HG03439 (cell line): ENCODE results near the gene MIPEP.

Source experiments
- ATAC-seq: cut with Tn5 transposase; IDR thresholded peaks from one replicate; pipeline ENCODE4 v1.9.1; 2021; ENCODE audit warnings: mild to moderate bottlenecking, moderate library complexity; ENCODE audit not compliant: unreplicated experiment

The MIPEP gene

GRCh38 chr13:23855360-23855759, 33.8 kb downstream of the MIPEP start:
- ATAC-seq: no peak

- no peak for ATAC-seq
Observed at GRCh38 chr13:23852351-23852750, 36.8 kb downstream of the MIPEP start.

- ATAC-seq: no peak
Observed at GRCh38 chr13:23851106-23851505, 38.1 kb downstream of the MIPEP start.

- ATAC-seq: no peak
Observed at GRCh38 chr13:23850134-23850533, 39.1 kb downstream of the MIPEP start.

- ATAC-seq: no peak
Observed at GRCh38 chr13:23849670-23850069, 39.5 kb downstream of the MIPEP start.

GRCh38 chr13:23848646-23849141, 40.5 kb downstream of the MIPEP start:
- no peak for ATAC-seq

GRCh38 chr13:23848019-23848418, 41.2 kb downstream of the MIPEP start:
- ATAC-seq: no peak

- ATAC-seq: no peak
Observed at GRCh38 chr13:23847497-23847896, 41.7 kb downstream of the MIPEP start.

- peak; percentile 25 for ATAC-seq
Observed at GRCh38 chr13:23845105-23845725, 44.0 kb downstream of the MIPEP start.

GRCh38 chr13:23844132-23844531, 45.1 kb downstream of the MIPEP start:
- ATAC-seq: no peak

GRCh38 chr13:23843436-23843835, 45.8 kb downstream of the MIPEP start:
- no peak for ATAC-seq

- ATAC-seq: no peak
Observed at GRCh38 chr13:23842406-23842805, 46.8 kb downstream of the MIPEP start.

GRCh38 chr13:23833733-23834611, 55.2 kb downstream of the MIPEP start:
- ATAC-seq: no peak

GRCh38 chr13:23828866-23829265, 60.3 kb downstream of the MIPEP start:
- no peak for ATAC-seq

GRCh38 chr13:23828086-23828485, 61.1 kb downstream of the MIPEP start:
- no peak for ATAC-seq

GRCh38 chr13:23825179-23825578, 64.0 kb downstream of the MIPEP start:
- no peak for ATAC-seq

GRCh38 chr13:23824371-23824770, 64.8 kb downstream of the MIPEP start:
- ATAC-seq: no peak

- no peak for ATAC-seq
Observed at GRCh38 chr13:23822252-23822824, 66.9 kb downstream of the MIPEP start.

- no peak for ATAC-seq
Observed at GRCh38 chr13:23820530-23820929, 68.7 kb downstream of the MIPEP start.

- ATAC-seq: no peak
Observed at GRCh38 chr13:23817830-23818229, 71.4 kb downstream of the MIPEP start.

- ATAC-seq: no peak
Observed at GRCh38 chr13:23817136-23817535, 72.1 kb downstream of the MIPEP start.

GRCh38 chr13:23813635-23814034, 75.6 kb downstream of the MIPEP start:
- no peak for ATAC-seq
